NCI-H187 (cell line): ENCODE measurements around the gene FRMD3.

Experiments
- DNase-seq, 2 experiments: peaks; one replicate each; lab custom pipeline; 2025; lab: John Stamatoyannopoulos, UW

FRMD3 gene

GRCh38 chr9:83538172-83538889, at the start of gene FRMD3:
Gene FRMD3, minus strand, starts transcription at chr9:83538401. Its CDS starts 170 bp downstream, at chr9:83538231.
- DNase-seq, result peak; percentile 44 to 64

GRCh38 chr9:83584995-83585394, 46.8 kb upstream of the FRMD3 start:
- DNase-seq, result no peak

GRCh38 chr9:83583151-83584014, 45.2 kb upstream of the FRMD3 start:
- DNase-seq, result no peak

- DNase-seq, result no peak
Observed at GRCh38 chr9:83582029-83582428, 43.8 kb upstream of the FRMD3 start.

GRCh38 chr9:83574482-83574881, 36.3 kb upstream of the FRMD3 start:
- DNase-seq, result no peak

- DNase-seq, result no peak
Observed at GRCh38 chr9:83572524-83572923, 34.3 kb upstream of the FRMD3 start.

- DNase-seq, result no peak
Observed at GRCh38 chr9:83570359-83570758, 32.2 kb upstream of the FRMD3 start.

- DNase-seq, result no peak
Observed at GRCh38 chr9:83569326-83569725, 31.1 kb upstream of the FRMD3 start.

GRCh38 chr9:83563360-83563759, 25.2 kb upstream of the FRMD3 start:
- no peak for DNase-seq

GRCh38 chr9:83560169-83560826, 22.1 kb upstream of the FRMD3 start:
- no peak for DNase-seq

- DNase-seq, result no peak
Observed at GRCh38 chr9:83557771-83558170, 19.6 kb upstream of the FRMD3 start.

- DNase-seq, result no peak
Observed at GRCh38 chr9:83557317-83557716, 19.1 kb upstream of the FRMD3 start.

GRCh38 chr9:83554278-83554677, 16.1 kb upstream of the FRMD3 start:
- DNase-seq, result no peak

- no peak for DNase-seq
Observed at GRCh38 chr9:83544002-83544698, 5.9 kb upstream of the FRMD3 start.

- DNase-seq, result no peak
Observed at GRCh38 chr9:83538890-83539238, 663 bp upstream of the FRMD3 start.

GRCh38 chr9:83537331-83538171, 650 bp downstream of the FRMD3 start:
- no peak for DNase-seq

GRCh38 chr9:83536332-83536731, 1.9 kb downstream of the FRMD3 start:
- no peak for DNase-seq

GRCh38 chr9:83535736-83536135, 2.5 kb downstream of the FRMD3 start:
- no peak for DNase-seq

- DNase-seq, result no peak
Observed at GRCh38 chr9:83533296-83533695, 4.9 kb downstream of the FRMD3 start.

- DNase-seq, result no peak
Observed at GRCh38 chr9:83526901-83527300, 11.3 kb downstream of the FRMD3 start.

GRCh38 chr9:83526211-83526610, 12.0 kb downstream of the FRMD3 start:
- DNase-seq, result no peak
